Loucy (cell line): Measurements from ENCODE around the gene ACSS2.

Experiments
- H2AFZ ChIP-seq: fragments of 200-600 bp; sonication (generic); 2 replicates; pipeline ENCODE4 v1.6.0; 2016; ENCODE audit warnings: antibody characterized with exemption, mild to moderate bottlenecking, low read length, moderate library complexity
- H3F3A ChIP-seq: fragments of 200-600 bp; 2 replicates; pipeline ENCODE4 v1.6.0; 2016; ENCODE audit warnings: antibody characterized with exemption, low read depth, mild to moderate bottlenecking
- H3K27me3 ChIP-seq: fragments of 200-600 bp; sonication (generic); 2 replicates; pipeline ENCODE4 v1.6.1; 2014; ENCODE audit warnings: low read length, mild to moderate bottlenecking; ENCODE audit not compliant: insufficient read depth, poor library complexity, severe bottlenecking
- H3K36me3 ChIP-seq: fragments of 200-600 bp; sonication (generic); 2 replicates; pipeline ENCODE4 v1.6.1; 2016; ENCODE audit warnings: low read length; ENCODE audit not compliant: insufficient read depth
- H3K4me1 ChIP-seq: fragments of 200-600 bp; sonication (generic); 2 replicates; pipeline ENCODE4 v1.5.1; 2014; ENCODE audit warnings: low read length, mild to moderate bottlenecking; ENCODE audit not compliant: insufficient read depth, poor library complexity, severe bottlenecking
- H3K4me2 ChIP-seq: fragments of 200-600 bp; sonication (generic); 2 replicates; pipeline ENCODE4 v1.6.0; 2014; ENCODE audit warnings: antibody characterized with exemption, low read length, low read depth, mild to moderate bottlenecking; ENCODE audit not compliant: poor library complexity, severe bottlenecking
- H3K4me3 ChIP-seq: fragments of 200-600 bp; sonication (generic); 2 replicates; pipeline ENCODE4 v1.5.1; 2014; ENCODE audit warnings: low read length, mild to moderate bottlenecking, mixed read lengths; ENCODE audit not compliant: poor library complexity, severe bottlenecking
- H3K79me2 ChIP-seq: fragments of 200-600 bp; sonication (generic); 2 replicates; pipeline ENCODE4 v1.6.1; 2014; ENCODE audit warnings: low read length; ENCODE audit not compliant: insufficient read depth
- H3K9ac ChIP-seq: fragments of 200-600 bp; sonication (generic); 2 replicates; pipeline ENCODE4 v1.6.0; 2014; ENCODE audit warnings: mild to moderate bottlenecking, low read depth, low read length, moderate library complexity; ENCODE audit not compliant: poor library complexity, severe bottlenecking
- H3K9me2 ChIP-seq: fragments of 200-600 bp; sonication (generic); replicated peaks from 2 replicates; pipeline ENCODE4 v1.6.1; 2016; ENCODE audit warnings: low read depth, low read length, mixed read lengths
- H3K9me3 ChIP-seq: fragments of 200-600 bp; sonication (generic); 2 replicates; pipeline ENCODE4 v1.6.1; 2014; ENCODE audit warnings: mild to moderate bottlenecking, antibody characterized with exemption, low read length, low read depth; ENCODE audit not compliant: insufficient read depth
- H4K20me1 ChIP-seq: fragments of 200-600 bp; sonication (generic); 2 replicates; pipeline ENCODE4 v1.6.0; 2014; ENCODE audit warnings: antibody characterized with exemption, low read length, mild to moderate bottlenecking; ENCODE audit not compliant: insufficient read depth, poor library complexity, severe bottlenecking
- EZH2phosphoT487 ChIP-seq: fragments of 200-600 bp; IDR thresholded peaks from 2 replicates; pipeline ENCODE4 v1.6.1; 2018; ENCODE audit warnings: antibody characterized with exemption, mild to moderate bottlenecking, moderate library complexity, borderline replicate concordance
- TF ChIP-seq, protein P1 (sequence below): fragments of 200-600 bp; sonication (generic); conservative IDR thresholded peaks from 2 replicates; pipeline ENCODE4 v1.5.1; 2014; ENCODE audit warnings: mild to moderate bottlenecking, antibody characterized with exemption, low read length

ACSS2 gene

GRCh38 chr20:34884260-34884659 is 7.8 kb downstream of the ACSS2 start:
- no peaks in the 10 kb centered on the region for H3K79me2 ChIP-seq
- H3K9ac ChIP-seq: no peak overlapping the region
- no peaks in the 10 kb centered on the region for H3K9me2 ChIP-seq
- no peak overlapping the region for H3K4me3 ChIP-seq
- H4K20me1 ChIP-seq: no peaks in the 10 kb centered on the region
- H3F3A ChIP-seq: no peaks in the 10 kb centered on the region
- H3K27me3 ChIP-seq: no peaks in the 10 kb centered on the region
- TF ChIP-seq, protein P1, sequence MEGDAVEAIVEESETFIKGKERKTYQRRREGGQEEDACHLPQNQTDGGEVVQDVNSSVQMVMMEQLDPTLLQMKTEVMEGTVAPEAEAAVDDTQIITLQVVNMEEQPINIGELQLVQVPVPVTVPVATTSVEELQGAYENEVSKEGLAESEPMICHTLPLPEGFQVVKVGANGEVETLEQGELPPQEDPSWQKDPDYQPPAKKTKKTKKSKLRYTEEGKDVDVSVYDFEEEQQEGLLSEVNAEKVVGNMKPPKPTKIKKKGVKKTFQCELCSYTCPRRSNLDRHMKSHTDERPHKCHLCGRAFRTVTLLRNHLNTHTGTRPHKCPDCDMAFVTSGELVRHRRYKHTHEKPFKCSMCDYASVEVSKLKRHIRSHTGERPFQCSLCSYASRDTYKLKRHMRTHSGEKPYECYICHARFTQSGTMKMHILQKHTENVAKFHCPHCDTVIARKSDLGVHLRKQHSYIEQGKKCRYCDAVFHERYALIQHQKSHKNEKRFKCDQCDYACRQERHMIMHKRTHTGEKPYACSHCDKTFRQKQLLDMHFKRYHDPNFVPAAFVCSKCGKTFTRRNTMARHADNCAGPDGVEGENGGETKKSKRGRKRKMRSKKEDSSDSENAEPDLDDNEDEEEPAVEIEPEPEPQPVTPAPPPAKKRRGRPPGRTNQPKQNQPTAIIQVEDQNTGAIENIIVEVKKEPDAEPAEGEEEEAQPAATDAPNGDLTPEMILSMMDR: no peak
- TF ChIP-seq EZH2phosphoT487: no peak
- H3K36me3 ChIP-seq: no peaks in the 10 kb centered on the region
- no peak overlapping the region for H2AFZ ChIP-seq
- no peaks in the 10 kb centered on the region for H3K4me1 ChIP-seq
- H3K4me2 ChIP-seq: no peak overlapping the region
- no peaks in the 10 kb centered on the region for H3K9me3 ChIP-seq

- H3K4me1 ChIP-seq: no peaks in the 10 kb centered on the region
- H4K20me1 ChIP-seq: no peaks in the 10 kb centered on the region
- H3K79me2 ChIP-seq: no peaks in the 10 kb centered on the region
- H3K9me2 ChIP-seq: no peaks in the 10 kb centered on the region
- H3K27me3 ChIP-seq: no peaks in the 10 kb centered on the region
- no peak overlapping the region for H3K9ac ChIP-seq
- TF ChIP-seq, protein P1: no peak
- no peak for TF ChIP-seq EZH2phosphoT487
- no peaks in the 10 kb centered on the region for H3K36me3 ChIP-seq
- no peak overlapping the region for H3K4me2 ChIP-seq
- no peaks in the 10 kb centered on the region for H3F3A ChIP-seq
- no peaks in the 10 kb centered on the region for H3K9me3 ChIP-seq
- H2AFZ ChIP-seq: no peak overlapping the region
- H3K4me3 ChIP-seq: no peak overlapping the region
Measured at GRCh38 chr20:34886122-34886521, 9.7 kb downstream of the ACSS2 start.

GRCh38 chr20:34887023-34887422 is 10.6 kb downstream of the ACSS2 start:
- Histone ChIP-seq H3K4me3 (no peak overlapping the region), H3K4me2 (no peak overlapping the region), H4K20me1 (no peaks in the 10 kb centered on the region), H3K4me1 (peaks cover 7% of the 10 kb centered on the region), H3K79me2 (no peaks in the 10 kb centered on the region), H3F3A (no peaks in the 10 kb centered on the region), H2AFZ (no peak overlapping the region), H3K36me3 (no peaks in the 10 kb centered on the region), H3K9ac (no peak overlapping the region), H3K27me3 (no peaks in the 10 kb centered on the region), H3K9me2 (no peaks in the 10 kb centered on the region), H3K9me3 (no peaks in the 10 kb centered on the region)
- TF ChIP-seq, protein P1: no peak
- no peak for TF ChIP-seq EZH2phosphoT487
